ENCODE data around the gene LYPD3.
"Not testable (repeated sequence)": the region's sequence is repeated elsewhere in the genome, so short reads cannot be mapped to it uniquely, and the experiment has no call there.

The LYPD3 gene

GRCh38 chr19:43445426-43445825 is 20.0 kb downstream of the LYPD3 start:
- H3K36me3 Mint-ChIP-seq (ENCODE audit: low read depth), result no peaks in the 10 kb centered on the region
- intact Hi-C loops (cut with micrococcal nuclease), result loop anchor here (10.0 kb wide), 1 partner anchor 149 kb away; the partner anchor contains the start of genes IRGQ and ZNF576
- peak overlapping the region; percentile 72 for H3K27ac Mint-ChIP-seq
- H3K27me3 Mint-ChIP-seq, result peaks cover 10% of the 10 kb centered on the region
- H3K4me1 Mint-ChIP-seq (ENCODE audit: low read depth), result peaks cover 79% of the 10 kb centered on the region
- no peak overlapping the region for H3K4me3 Mint-ChIP-seq
- no peaks in the 10 kb centered on the region for H3K9me3 Mint-ChIP-seq

DNA sequence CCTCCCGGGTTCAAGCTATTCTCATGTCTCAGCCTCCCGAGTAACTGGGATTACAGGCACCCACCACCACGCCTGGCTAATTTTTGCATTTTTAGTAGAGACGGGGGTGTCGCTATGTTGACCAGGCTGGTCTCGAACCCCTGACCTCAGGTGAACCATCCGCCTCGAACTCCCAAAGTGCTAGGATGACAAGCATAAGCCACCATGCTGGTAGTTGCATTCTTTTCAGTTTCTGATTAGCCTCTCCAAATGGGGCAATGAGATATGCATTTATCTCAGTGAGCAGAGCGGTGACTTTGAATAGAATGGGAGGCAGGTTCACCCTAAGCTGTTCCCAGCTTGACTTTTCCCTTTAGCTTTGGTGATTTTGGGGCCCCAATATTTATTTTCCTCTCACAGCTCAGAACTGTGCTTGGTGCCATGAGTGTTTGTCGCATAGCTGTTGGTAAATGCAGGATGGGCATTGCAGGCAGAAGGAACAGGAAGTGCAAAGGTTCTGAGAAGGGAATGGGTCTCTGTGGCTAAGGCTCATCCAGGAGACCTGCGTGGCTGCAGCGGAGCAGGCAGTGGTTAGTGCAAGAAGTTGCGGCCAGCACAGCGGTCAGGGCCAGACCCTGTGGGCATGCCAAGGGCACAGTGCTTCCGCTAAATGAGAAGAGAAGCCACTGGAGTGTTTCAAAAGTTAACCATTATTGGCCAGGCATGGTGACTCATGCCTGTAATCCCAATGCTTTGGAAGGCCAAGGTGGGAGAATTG is 20.7 kb downstream of the LYPD3 start:
- H3K27ac Mint-ChIP-seq, result peak overlapping the region; percentile 72
- no peaks in the 10 kb centered on the region for H3K9me3 Mint-ChIP-seq
- H3K4me1 Mint-ChIP-seq (ENCODE audit: low read depth), result peaks cover 76% of the 10 kb centered on the region
- no peaks in the 10 kb centered on the region for H3K36me3 Mint-ChIP-seq (ENCODE audit: low read depth)
- peaks cover 10% of the 10 kb centered on the region for H3K27me3 Mint-ChIP-seq
- H3K4me3 Mint-ChIP-seq, result no peak overlapping the region
- intact Hi-C loops (cut with micrococcal nuclease), result loop anchor here (10.0 kb wide), 1 partner anchor 150 kb away; the partner anchor contains the start of genes IRGQ and ZNF576

GRCh38 chr19:43444091-43444490 is 21.3 kb downstream of the LYPD3 start:
- H3K36me3 Mint-ChIP-seq (ENCODE audit: low read depth), result not testable (repeated sequence)
- intact Hi-C loops (cut with micrococcal nuclease), result loop anchor here (10.0 kb wide), 1 partner anchor 151 kb away; the partner anchor contains the start of genes IRGQ and ZNF576

GRCh38 chr19:43441716-43442115 is 23.7 kb downstream of the LYPD3 start:
- no peak overlapping the region for H3K4me3 Mint-ChIP-seq
- intact Hi-C loops (cut with micrococcal nuclease), result loop anchor here (10.0 kb wide), 1 partner anchor 153 kb away; the partner anchor contains the start of genes IRGQ and ZNF576
- H3K27ac Mint-ChIP-seq, result peak overlapping the region; percentile 40
- H3K27me3 Mint-ChIP-seq, result peaks cover 6% of the 10 kb centered on the region
- no peaks in the 10 kb centered on the region for H3K9me3 Mint-ChIP-seq
- no peaks in the 10 kb centered on the region for H3K36me3 Mint-ChIP-seq (ENCODE audit: low read depth)
- H3K4me1 Mint-ChIP-seq (ENCODE audit: low read depth), result peaks cover 65% of the 10 kb centered on the region

More at GRCh38 chr19:43444091-43444490, 21.3 kb downstream of the LYPD3 start:
- not testable (repeated sequence) for H3K4me3 Mint-ChIP-seq, H3K27me3 Mint-ChIP-seq, H3K9me3 Mint-ChIP-seq
- peak overlapping the region; percentile 7 for H3K27ac Mint-ChIP-seq
- H3K4me1 Mint-ChIP-seq (ENCODE audit: low read depth), result peaks cover 69% of the 10 kb centered on the region

- intact Hi-C loops (cut with micrococcal nuclease), result loop anchor here (10.0 kb wide), 1 partner anchor 155 kb away; the partner anchor contains the start of genes IRGQ and ZNF576
- peaks cover 48% of the 10 kb centered on the region for H3K4me1 Mint-ChIP-seq (ENCODE audit: low read depth)
- H3K27ac Mint-ChIP-seq, result peak overlapping the region; percentile 86
- peaks cover 10% of the 10 kb centered on the region for H3K27me3 Mint-ChIP-seq
- H3K9me3 Mint-ChIP-seq, result no peaks in the 10 kb centered on the region
- no peak overlapping the region for H3K4me3 Mint-ChIP-seq
- no peaks in the 10 kb centered on the region for H3K36me3 Mint-ChIP-seq (ENCODE audit: low read depth)
These were observed 25.7 kb downstream of the LYPD3 start for GRCh38 chr19:43439709-43440063.

DNA sequence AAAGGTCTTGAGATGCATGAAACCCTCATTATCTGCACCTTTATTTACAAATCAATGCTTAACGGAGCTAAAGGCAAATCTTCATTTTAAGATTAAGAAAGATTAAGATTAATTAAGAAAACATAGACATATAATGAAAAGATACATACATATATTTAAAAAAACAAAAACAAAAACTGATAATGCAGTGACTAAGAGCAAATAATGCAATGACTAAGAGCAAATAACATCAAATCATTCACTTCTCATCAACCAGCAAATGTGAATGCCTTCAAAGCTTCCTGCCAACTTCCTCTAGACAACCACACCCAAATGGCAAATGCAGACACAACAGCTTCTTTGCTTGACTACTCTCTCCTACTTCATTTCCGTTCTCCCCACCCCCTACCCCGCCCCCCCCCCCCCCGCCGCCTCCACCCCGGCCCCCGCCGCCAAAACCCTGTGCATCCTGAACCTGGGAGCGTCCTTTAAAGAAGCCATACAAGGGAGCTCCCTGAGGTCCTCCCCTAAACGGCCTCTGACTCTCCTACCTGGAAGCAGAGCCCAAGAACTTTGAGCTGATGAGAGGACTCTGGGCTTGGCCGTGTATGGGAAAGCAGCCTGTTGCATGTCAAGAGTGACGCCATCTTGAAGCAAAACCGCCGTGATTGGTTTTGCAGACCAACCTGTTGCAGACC is 26.2 kb downstream of the LYPD3 start:
- Mint-ChIP-seq H3K9me3 (no peaks in the 10 kb centered on the region), H3K27me3 (peaks cover 11% of the 10 kb centered on the region)
- intact Hi-C loops (cut with micrococcal nuclease), result no loop called here

DNA sequence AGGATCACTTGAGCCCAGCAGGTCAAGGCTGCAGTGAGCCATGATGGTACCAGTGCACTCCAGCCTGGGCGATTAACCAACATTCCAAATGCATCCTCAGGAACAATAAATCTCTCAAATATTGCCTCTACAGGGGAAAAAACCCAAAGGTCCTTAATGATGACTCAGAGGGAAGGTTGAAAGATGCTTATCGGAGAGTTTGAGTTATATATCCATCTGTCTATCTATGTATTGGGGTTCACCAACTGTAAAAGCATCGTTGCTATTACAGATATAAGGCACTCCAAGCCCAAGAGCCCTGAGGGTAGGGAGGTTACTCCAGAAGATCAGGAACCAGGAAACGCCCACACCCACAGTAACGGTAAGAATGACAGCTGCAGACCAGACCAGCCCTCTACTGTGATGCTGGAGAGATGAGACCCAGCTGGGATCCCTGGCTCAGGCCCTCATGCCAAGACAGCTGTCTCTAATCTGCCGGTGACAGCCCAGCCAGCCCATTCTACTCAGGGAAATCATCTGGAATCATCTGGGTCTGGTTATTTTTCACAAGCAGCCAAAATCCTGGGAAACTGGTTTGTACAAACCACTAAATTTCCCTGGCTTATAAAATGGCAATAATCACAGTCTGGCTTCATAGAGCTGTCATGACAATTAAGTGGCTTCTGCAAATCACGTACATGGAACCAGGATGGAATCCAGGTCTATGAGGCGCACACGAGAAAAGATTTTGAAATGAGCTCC is 26.9 kb downstream of the LYPD3 start:
- no peaks in the 10 kb centered on the region for H3K36me3 Mint-ChIP-seq (ENCODE audit: low read depth)
- H3K4me1 Mint-ChIP-seq (ENCODE audit: low read depth), result peaks cover 39% of the 10 kb centered on the region
- H3K27me3 Mint-ChIP-seq, result peaks cover 9% of the 10 kb centered on the region
- H3K4me3 Mint-ChIP-seq, result no peak overlapping the region
- no peaks in the 10 kb centered on the region for H3K9me3 Mint-ChIP-seq
- intact Hi-C loops (cut with micrococcal nuclease), result no loop called here
- peak overlapping the region; percentile 86 for H3K27ac Mint-ChIP-seq

More for the DNA sequence above, 26.2 kb downstream of the LYPD3 start:
- no peak overlapping the region for H3K4me3 Mint-ChIP-seq
- H3K4me1 Mint-ChIP-seq (ENCODE audit: low read depth), result peaks cover 44% of the 10 kb centered on the region
- peak overlapping the region; percentile 86 for H3K27ac Mint-ChIP-seq
- no peaks in the 10 kb centered on the region for H3K36me3 Mint-ChIP-seq (ENCODE audit: low read depth)

DNA sequence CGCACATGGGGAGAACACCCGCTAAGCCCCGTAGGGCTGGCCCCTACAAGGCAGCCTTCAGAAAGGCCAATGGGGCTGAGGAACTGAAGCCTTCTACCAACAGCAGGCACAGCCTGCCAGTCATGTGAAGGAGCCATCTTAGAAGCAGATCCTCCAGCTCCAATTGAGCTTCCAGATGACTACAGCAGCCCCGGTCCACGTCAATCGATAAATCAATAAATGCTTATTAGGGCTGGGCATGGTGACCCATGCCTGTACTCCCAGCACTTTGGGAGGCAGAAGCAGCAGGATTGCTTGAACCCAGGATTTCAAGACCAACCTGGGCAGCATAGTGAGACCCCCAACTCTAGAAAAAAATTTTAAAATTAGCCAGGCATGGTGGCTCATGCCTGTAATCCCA is 27.7 kb downstream of the LYPD3 start:
- Mint-ChIP-seq H3K4me1 (ENCODE audit: low read depth) (peaks cover 32% of the 10 kb centered on the region), H3K4me3 (no peak overlapping the region), H3K27me3 (peaks cover 6% of the 10 kb centered on the region), H3K27ac (peak overlapping the region; percentile 86), H3K36me3 (ENCODE audit: low read depth) (no peaks in the 10 kb centered on the region), H3K9me3 (no peaks in the 10 kb centered on the region)
- intact Hi-C loops (cut with micrococcal nuclease), result no loop called here

DNA sequence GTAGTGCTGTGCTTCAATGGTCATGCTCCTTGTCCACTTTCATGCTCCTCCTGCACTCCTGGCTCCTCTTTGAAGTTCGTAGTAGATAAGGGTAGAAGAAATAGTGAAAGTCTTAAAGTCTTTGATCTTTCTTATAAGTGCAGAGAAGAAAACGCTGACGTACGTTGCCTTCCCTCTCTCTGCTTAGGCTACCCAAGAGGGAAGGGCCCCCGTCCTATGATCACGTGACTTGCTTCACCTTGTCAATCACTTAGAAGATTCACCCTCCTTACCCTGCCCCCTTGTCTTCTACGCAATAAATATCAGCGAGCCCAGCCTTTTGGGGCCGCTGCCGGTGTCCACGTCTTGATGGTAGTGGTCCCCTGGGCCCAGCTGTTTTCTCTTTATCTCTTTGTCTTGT is 28.1 kb downstream of the LYPD3 start:
- H3K36me3 Mint-ChIP-seq (ENCODE audit: low read depth); H3K27me3 Mint-ChIP-seq; intact Hi-C loops (cut with micrococcal nuclease); H3K9me3 Mint-ChIP-seq; H3K4me3 Mint-ChIP-seq: not testable (repeated sequence)
- H3K27ac Mint-ChIP-seq, result peak overlapping the region; percentile 86
- peaks cover 32% of the 10 kb centered on the region for H3K4me1 Mint-ChIP-seq (ENCODE audit: low read depth)

GRCh38 chr19:43435775-43436174 is 29.6 kb downstream of the LYPD3 start:
- Mint-ChIP-seq H3K36me3 (ENCODE audit: low read depth) (no peaks in the 10 kb centered on the region), H3K27me3 (peaks cover 6% of the 10 kb centered on the region), H3K4me1 (ENCODE audit: low read depth) (peaks cover 20% of the 10 kb centered on the region), H3K27ac (peak overlapping the region; percentile 4), H3K9me3 (no peaks in the 10 kb centered on the region), H3K4me3 (no peak overlapping the region)
- intact Hi-C loops (cut with micrococcal nuclease), result no loop called here

DNA sequence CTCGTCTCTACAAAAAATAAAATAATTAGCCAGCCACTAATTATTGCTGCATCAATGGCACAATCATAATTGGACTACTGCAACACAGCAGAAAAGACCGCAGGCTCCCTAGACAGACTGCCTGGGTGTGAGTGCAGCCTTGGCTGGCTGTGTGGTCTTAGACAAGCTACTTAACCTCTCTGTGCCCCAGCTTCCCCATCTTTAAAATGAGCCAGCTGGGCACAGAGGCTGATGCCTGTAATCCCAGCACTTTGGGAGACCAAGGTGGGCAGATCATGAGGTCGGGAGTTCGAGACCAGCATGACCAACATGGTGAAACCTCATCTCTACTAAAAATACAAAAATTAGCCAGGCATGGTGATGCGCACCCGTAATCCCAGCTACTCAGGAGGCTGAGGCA is 31.7 kb downstream of the LYPD3 start:
- H3K27ac Mint-ChIP-seq, result no peak overlapping the region
- peaks cover 18% of the 10 kb centered on the region for H3K4me1 Mint-ChIP-seq (ENCODE audit: low read depth)
- intact Hi-C loops (cut with micrococcal nuclease), result loop anchor here (1.0 kb wide), 1 partner anchor 86 kb away; no protein-coding TSS in a partner anchor
- H3K27me3 Mint-ChIP-seq, result peaks cover 6% of the 10 kb centered on the region
- no peaks in the 10 kb centered on the region for H3K9me3 Mint-ChIP-seq
- H3K36me3 Mint-ChIP-seq (ENCODE audit: low read depth), result no peaks in the 10 kb centered on the region
- no peak overlapping the region for H3K4me3 Mint-ChIP-seq

DNA sequence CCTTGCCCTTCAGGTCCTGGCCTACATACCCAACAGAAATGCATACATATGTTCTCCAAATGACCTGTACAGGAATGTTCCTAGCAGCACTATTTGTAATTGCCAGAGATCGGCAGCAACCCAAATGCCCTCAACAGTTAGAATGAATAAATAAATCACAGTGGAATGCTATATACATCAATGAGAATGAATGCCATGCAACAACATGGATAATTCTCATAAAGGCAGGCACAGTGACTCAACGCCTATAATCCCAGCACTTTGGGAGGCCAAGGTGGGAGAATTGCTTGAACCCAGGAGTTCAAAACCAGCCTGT is 32.1 kb downstream of the LYPD3 start:
- Mint-ChIP-seq H3K27ac (no peak overlapping the region), H3K4me1 (ENCODE audit: low read depth) (peaks cover 15% of the 10 kb centered on the region), H3K4me3 (no peak overlapping the region), H3K9me3 (no peaks in the 10 kb centered on the region), H3K36me3 (ENCODE audit: low read depth) (no peaks in the 10 kb centered on the region), H3K27me3 (peaks cover 6% of the 10 kb centered on the region)
- intact Hi-C loops (cut with micrococcal nuclease), result loop anchor here (1.0 kb wide), 1 partner anchor 86 kb away; no protein-coding TSS in a partner anchor

- intact Hi-C loops (cut with micrococcal nuclease), result no loop called here
- Mint-ChIP-seq H3K4me1 (ENCODE audit: low read depth) (peaks cover 5% of the 10 kb centered on the region), H3K4me3 (no peak overlapping the region), H3K36me3 (ENCODE audit: low read depth) (no peaks in the 10 kb centered on the region), H3K9me3 (no peaks in the 10 kb centered on the region), H3K27ac (no peak overlapping the region), H3K27me3 (peaks cover 9% of the 10 kb centered on the region)
These were observed 34.4 kb downstream of the LYPD3 start for GRCh38 chr19:43430976-43431375.

Measured in dendritic cell treated with granulocyte-macrophage colony-stimulating factor and Interleukin-4, amounts not matched to agents 40 ng/mL and 50 ng/mL, for 4 days (primary cell).